NB4 (cell line): ENCODE data around the gene FUT8.

Source experiments
- DNase-seq: peaks from one replicate; pipeline ENCODE4 v3.0.0; 2010; ENCODE audit warnings: low read depth
- H3K4me3 ChIP-seq: one replicate; pipeline ENCODE4 v1.5.1; 2011; ENCODE audit warnings: mild to moderate bottlenecking, low read depth, low read length, moderate library complexity
- CTCF ChIP-seq: IDR thresholded peaks from one replicate; pipeline ENCODE4 v1.5.1; 2012; ENCODE audit warnings: low read depth, low read length
- MAX ChIP-seq: IDR thresholded peaks from 2 replicates; pipeline ENCODE4 v1.6.1; 2011; ENCODE audit warnings: low read depth, low read length
- MYC ChIP-seq: IDR thresholded peaks from 2 replicates; pipeline ENCODE4 v1.6.1; 2011; ENCODE audit warnings: low read depth, low read length
- POLR2A ChIP-seq: IDR thresholded peaks from 2 replicates; pipeline ENCODE4 v1.6.1; 2011; ENCODE audit warnings: mild to moderate bottlenecking; ENCODE audit not compliant: insufficient read length; ENCODE audit errors: extremely low read depth

Gene FUT8

GRCh38 chr14:65428691-65429090 is 16.2 kb downstream of the FUT8 start:
- TF ChIP-seq CTCF (no peak), MAX (no peak)
- H3K4me3 ChIP-seq = no peak overlapping the region
- no peak for DNase-seq

- H3K4me3 ChIP-seq = no peak overlapping the region
- no peak for DNase-seq
- TF ChIP-seq POLR2A (no peak), MAX (no peak), CTCF (no peak), MYC (no peak)
Measured at GRCh38 chr14:65429757-65430156, 17.2 kb downstream of the FUT8 start.

- DNase-seq = no peak
- no peak for TF ChIP-seq MYC
- TF ChIP-seq MAX = no peak
- no peak for TF ChIP-seq CTCF
- no peak for TF ChIP-seq POLR2A
- H3K4me3 ChIP-seq = no peak overlapping the region
Measured at GRCh38 chr14:65431245-65431644, 18.7 kb downstream of the FUT8 start.

- H3K4me3 ChIP-seq = no peak overlapping the region
- DNase-seq = no peak
- no peak for TF ChIP-seq CTCF
- TF ChIP-seq POLR2A = no peak
- no peak for TF ChIP-seq MAX
- no peak for TF ChIP-seq MYC
Measured at GRCh38 chr14:65431951-65432350, 19.4 kb downstream of the FUT8 start.

GRCh38 chr14:65432361-65432948 is 19.9 kb downstream of the FUT8 start:
- no peak overlapping the region for H3K4me3 ChIP-seq
- TF ChIP-seq POLR2A (no peak), MAX (no peak), MYC (no peak), CTCF (no peak)
- DNase-seq = no peak

- DNase-seq = no peak
- no peak for TF ChIP-seq MAX
- no peak overlapping the region for H3K4me3 ChIP-seq
Measured at GRCh38 chr14:65433157-65433556, 20.6 kb downstream of the FUT8 start.
